K562 (cell line): ENCODE data around the gene SIRT5. TPM values are rescaled to one million over a fixed set of nuclear protein-coding genes. Genes with fewer than 3 reads are reported as not detected.
A peak's percentile ranks its signal among the peaks of the same experiment; 100 is the strongest.

ENCODE experiments used
- ARID1B ChIP-seq: fragments of 450-650 bp; IDR thresholded peaks from 2 replicates; pipeline ENCODE4 v1.6.1; 2016; ENCODE audit warnings: antibody characterized with exemption, mild to moderate bottlenecking, inconsistent platforms
- BHLHE40 ChIP-seq: IDR thresholded peaks from 2 replicates; pipeline ENCODE4 v1.6.1; 2011; ENCODE audit warnings: low read length, improper control_type of control experiment
- CXXC5 ChIP-seq: fragments of 250-450 bp; sonication (Bioruptor Pico); IDR thresholded peaks from 2 replicates; pipeline ENCODE4 v1.8.0; 2022; ENCODE audit warnings: inconsistent platforms, mild to moderate bottlenecking, moderate library complexity
- GATAD2B ChIP-seq: fragments of 450-650 bp; IDR thresholded peaks from 2 replicates; pipeline ENCODE4 v1.6.1; 2017; ENCODE audit warnings: mild to moderate bottlenecking, borderline replicate concordance
- KLF16 ChIP-seq: IDR thresholded peaks from 2 replicates; pipeline ENCODE4 v1.6.1; 2016; ENCODE audit warnings: antibody characterized with exemption
- PHB ChIP-seq: fragments of 250-450 bp; sonication (Bioruptor Pico); IDR thresholded peaks from 2 replicates; pipeline ENCODE4 v1.5.0; 2021
- TAL1 ChIP-seq: fragments of 450-650 bp; IDR thresholded peaks from 2 replicates; pipeline ENCODE4 v1.6.1; 2016; ENCODE audit warnings: mild to moderate bottlenecking
- TARDBP ChIP-seq: fragments of 450-650 bp; IDR thresholded peaks from 2 replicates; pipeline ENCODE4 v1.6.1; 2016
- TCF3 ChIP-seq: sonication (generic); formaldehyde crosslinking; IDR thresholded peaks from 2 replicates; pipeline ENCODE4 v1.4.0; 2020; ENCODE audit warnings: mild to moderate bottlenecking, missing genetic modification reagents
- ZEB2 ChIP-seq: fragments of 450-650 bp; IDR thresholded peaks from 2 replicates; pipeline ENCODE4 v1.6.1; 2016
- ZNF217 ChIP-seq: sonication (generic); formaldehyde crosslinking; IDR thresholded peaks from 2 replicates; pipeline ENCODE4 v1.8.0; 2022; ENCODE audit warnings: mild to moderate bottlenecking, missing genetic modification reagents
- polyA plus RNA-seq, 8 experiments: library from polyadenylated mRNA; depleted of rRNA in 4 of 8; stranded (reverse) in 5 of 8; unstranded in 3 of 8; fragments of >200 nt; fragmentation: Nextera tagmentation in 2 of 8; fragmentation: Illumina TruSeq in 1 of 8; extraction: Ambion mirVana in 2 of 8; extraction: Trizol in 1 of 8; gene quantifications; 2 replicates each; pipeline versions ENCODE4 v1.2.1 to v1.2.3, GENCODE V29; 2011 to 2014; ENCODE audit warnings: inconsistent platforms in 1 of 8, missing spikeins in 1 of 8
- total RNA-seq, 7 experiments: library from RNA; depleted of rRNA in 6 of 7; stranded (reverse); fragments of >200 nt in 6 of 7; fragmentation: Illumina TruSeq in 2 of 7; extraction: Trizol in 2 of 7; gene quantifications; 2 replicates each; pipeline versions ENCODE4 v1.2.1 to v1.2.3, GENCODE V29; 2011 to 2021; ENCODE audit warnings: low replicate concordance in 1 of 7
- TF ChIP-seq, protein P1 (sequence below): fragments of 250-450 bp; sonication (Bioruptor Pico); IDR thresholded peaks from 2 replicates; pipeline ENCODE4 v1.8.0; 2022; ENCODE audit warnings: moderate library complexity, mild to moderate bottlenecking, inconsistent platforms
- TF ChIP-seq, protein P2 (sequence below), 3 experiments: IDR thresholded peaks in 2 of 3; conservative IDR thresholded peaks in 1 of 3; 2 replicates each; pipeline ENCODE4 v1.5.1; 2011 to 2012; ENCODE audit warnings: low read length in 3 of 3, mild to moderate bottlenecking in 3 of 3, control low read depth in 2 of 3, improper control_type of control experiment in 1 of 3, inconsistent platforms in 1 of 3, low read depth in 1 of 3, mixed read lengths in 1 of 3, moderate library complexity in 1 of 3; ENCODE audit not compliant: insufficient read depth in 2 of 3
- TF ChIP-seq, protein P3 (sequence below): conservative IDR thresholded peaks from 2 replicates; pipeline ENCODE4 v1.6.1; 2011; ENCODE audit warnings: low read depth, mild to moderate bottlenecking, low read length; ENCODE audit not compliant: control insufficient read depth
- TF ChIP-seq, protein P4 (sequence below): fragments of 450-650 bp; formaldehyde crosslinking; IDR thresholded peaks from 2 replicates; pipeline ENCODE4 v1.4.0; 2020; ENCODE audit warnings: mild to moderate bottlenecking, moderate library complexity
- TF ChIP-seq, protein P5 (sequence below): fragments of 450-650 bp; conservative IDR thresholded peaks from 2 replicates; pipeline ENCODE4 v1.6.1; 2016; ENCODE audit warnings: missing genetic modification characterization, low read depth, mild to moderate bottlenecking, missing compliant biosample characterization, moderate library complexity
- TF ChIP-seq, protein P6 (sequence below), 2 experiments: IDR thresholded peaks in 1 of 2; conservative IDR thresholded peaks in 1 of 2; 2 replicates each; pipeline ENCODE4 v1.6.1; 2016; ENCODE audit warnings: low read depth in 2 of 2, mild to moderate bottlenecking in 1 of 2, missing compliant biosample characterization in 1 of 2, missing genetic modification characterization in 1 of 2, moderate library complexity in 1 of 2
- TF ChIP-seq, protein P7 (sequence below), 2 experiments: fragments of 450-650 bp; conservative IDR thresholded peaks; 2 replicates each; pipeline ENCODE4 v1.6.1; 2017; ENCODE audit warnings: mild to moderate bottlenecking in 2 of 2, moderate library complexity in 2 of 2

SIRT5 gene
- total and polyA plus RNA-seq, 9 of the 15 experiments (the other 6 are each of a cell fraction or from before 2014, with no cell fraction given), result 2.1 to 15.7 (median 11.4) TPM

DNA sequence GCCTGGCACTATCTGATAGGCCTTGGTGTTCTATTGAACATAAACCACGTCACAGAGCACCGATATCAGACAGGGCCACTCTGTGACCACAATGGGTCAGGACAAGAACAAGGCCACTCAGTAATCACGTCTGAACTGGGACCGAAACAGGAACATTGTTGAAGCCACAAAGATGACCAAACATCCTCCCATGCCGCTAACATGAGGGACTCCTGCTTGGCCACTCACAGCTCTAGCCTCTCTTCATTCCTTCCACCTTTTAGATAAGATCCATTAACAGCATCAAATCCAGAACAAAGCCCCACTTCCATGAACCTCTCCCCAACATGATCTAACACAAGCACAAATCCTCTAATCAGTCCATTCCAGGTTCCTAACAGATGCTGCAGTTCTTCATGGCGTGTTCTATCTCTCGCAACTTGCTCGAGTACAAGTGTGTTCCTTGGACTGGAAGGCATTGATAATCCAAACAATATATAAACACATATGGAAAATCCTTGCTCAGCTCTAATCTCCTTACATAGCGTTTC, 7.4 kb downstream of the SIRT5 start (continued):
- TF ChIP-seq, protein P1, sequence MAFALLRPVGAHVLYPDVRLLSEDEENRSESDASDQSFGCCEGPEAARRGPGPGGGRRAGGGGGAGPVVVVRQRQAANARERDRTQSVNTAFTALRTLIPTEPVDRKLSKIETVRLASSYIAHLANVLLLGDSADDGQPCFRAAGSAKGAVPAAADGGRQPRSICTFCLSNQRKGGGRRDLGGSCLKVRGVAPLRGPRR, result no peak
- no peak for TF ChIP-seq ZNF217 (CRISPR knock-in tag)
- TF ChIP-seq KLF16, result peak; percentile 71
- TF ChIP-seq, protein P2, sequence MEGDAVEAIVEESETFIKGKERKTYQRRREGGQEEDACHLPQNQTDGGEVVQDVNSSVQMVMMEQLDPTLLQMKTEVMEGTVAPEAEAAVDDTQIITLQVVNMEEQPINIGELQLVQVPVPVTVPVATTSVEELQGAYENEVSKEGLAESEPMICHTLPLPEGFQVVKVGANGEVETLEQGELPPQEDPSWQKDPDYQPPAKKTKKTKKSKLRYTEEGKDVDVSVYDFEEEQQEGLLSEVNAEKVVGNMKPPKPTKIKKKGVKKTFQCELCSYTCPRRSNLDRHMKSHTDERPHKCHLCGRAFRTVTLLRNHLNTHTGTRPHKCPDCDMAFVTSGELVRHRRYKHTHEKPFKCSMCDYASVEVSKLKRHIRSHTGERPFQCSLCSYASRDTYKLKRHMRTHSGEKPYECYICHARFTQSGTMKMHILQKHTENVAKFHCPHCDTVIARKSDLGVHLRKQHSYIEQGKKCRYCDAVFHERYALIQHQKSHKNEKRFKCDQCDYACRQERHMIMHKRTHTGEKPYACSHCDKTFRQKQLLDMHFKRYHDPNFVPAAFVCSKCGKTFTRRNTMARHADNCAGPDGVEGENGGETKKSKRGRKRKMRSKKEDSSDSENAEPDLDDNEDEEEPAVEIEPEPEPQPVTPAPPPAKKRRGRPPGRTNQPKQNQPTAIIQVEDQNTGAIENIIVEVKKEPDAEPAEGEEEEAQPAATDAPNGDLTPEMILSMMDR (IDR thresholded peaks at IDR 0.05 in 2 of 3, conservative IDR thresholded peaks at IDR 0.05 in 1 of 3; ENCODE audit: insufficient read depth in 2 of 3, low read depth in 1 of 3, low read length in 3 of 3), result no peak
- peak; percentile 81 for TF ChIP-seq TCF3 (CRISPR knock-in tag)
- TF ChIP-seq, protein P3, sequence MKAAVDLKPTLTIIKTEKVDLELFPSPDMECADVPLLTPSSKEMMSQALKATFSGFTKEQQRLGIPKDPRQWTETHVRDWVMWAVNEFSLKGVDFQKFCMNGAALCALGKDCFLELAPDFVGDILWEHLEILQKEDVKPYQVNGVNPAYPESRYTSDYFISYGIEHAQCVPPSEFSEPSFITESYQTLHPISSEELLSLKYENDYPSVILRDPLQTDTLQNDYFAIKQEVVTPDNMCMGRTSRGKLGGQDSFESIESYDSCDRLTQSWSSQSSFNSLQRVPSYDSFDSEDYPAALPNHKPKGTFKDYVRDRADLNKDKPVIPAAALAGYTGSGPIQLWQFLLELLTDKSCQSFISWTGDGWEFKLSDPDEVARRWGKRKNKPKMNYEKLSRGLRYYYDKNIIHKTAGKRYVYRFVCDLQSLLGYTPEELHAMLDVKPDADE, result no peak
- TF ChIP-seq, protein P4, sequence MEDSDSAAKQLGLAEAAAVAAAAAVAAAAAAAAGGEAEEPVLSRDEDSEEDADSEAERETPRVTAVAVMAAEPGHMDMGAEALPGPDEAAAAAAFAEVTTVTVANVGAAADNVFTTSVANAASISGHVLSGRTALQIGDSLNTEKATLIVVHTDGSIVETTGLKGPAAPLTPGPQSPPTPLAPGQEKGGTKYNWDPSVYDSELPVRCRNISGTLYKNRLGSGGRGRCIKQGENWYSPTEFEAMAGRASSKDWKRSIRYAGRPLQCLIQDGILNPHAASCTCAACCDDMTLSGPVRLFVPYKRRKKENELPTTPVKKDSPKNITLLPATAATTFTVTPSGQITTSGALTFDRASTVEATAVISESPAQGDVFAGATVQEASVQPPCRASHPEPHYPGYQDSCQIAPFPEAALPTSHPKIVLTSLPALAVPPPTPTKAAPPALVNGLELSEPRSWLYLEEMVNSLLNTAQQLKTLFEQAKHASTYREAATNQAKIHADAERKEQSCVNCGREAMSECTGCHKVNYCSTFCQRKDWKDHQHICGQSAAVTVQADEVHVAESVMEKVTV (CRISPR knock-in tag), result no peak
- TF ChIP-seq PHB (CRISPR knock-in tag), result no peak
- 0 out of 2 replicates have a peak, but pooled peaks have one; percentile 15 for TF ChIP-seq TARDBP
- TF ChIP-seq, protein P5, sequence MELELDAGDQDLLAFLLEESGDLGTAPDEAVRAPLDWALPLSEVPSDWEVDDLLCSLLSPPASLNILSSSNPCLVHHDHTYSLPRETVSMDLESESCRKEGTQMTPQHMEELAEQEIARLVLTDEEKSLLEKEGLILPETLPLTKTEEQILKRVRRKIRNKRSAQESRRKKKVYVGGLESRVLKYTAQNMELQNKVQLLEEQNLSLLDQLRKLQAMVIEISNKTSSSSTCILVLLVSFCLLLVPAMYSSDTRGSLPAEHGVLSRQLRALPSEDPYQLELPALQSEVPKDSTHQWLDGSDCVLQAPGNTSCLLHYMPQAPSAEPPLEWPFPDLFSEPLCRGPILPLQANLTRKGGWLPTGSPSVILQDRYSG (tag), result no peak
- TF ChIP-seq, protein P6, sequence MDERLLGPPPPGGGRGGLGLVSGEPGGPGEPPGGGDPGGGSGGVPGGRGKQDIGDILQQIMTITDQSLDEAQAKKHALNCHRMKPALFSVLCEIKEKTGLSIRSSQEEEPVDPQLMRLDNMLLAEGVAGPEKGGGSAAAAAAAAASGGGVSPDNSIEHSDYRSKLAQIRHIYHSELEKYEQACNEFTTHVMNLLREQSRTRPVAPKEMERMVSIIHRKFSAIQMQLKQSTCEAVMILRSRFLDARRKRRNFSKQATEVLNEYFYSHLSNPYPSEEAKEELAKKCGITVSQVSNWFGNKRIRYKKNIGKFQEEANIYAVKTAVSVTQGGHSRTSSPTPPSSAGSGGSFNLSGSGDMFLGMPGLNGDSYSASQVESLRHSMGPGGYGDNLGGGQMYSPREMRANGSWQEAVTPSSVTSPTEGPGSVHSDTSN (CRISPR knock-in tag; IDR thresholded peaks at IDR 0.05; ENCODE audit: low read depth), result no peak
- TF ChIP-seq, protein P6 (tag; conservative IDR thresholded peaks at IDR 0.05; ENCODE audit: low read depth), result no peak
- no peak for TF ChIP-seq GATAD2B
- TF ChIP-seq BHLHE40, result 0 out of 2 replicates have a peak, but pooled peaks have one; percentile 3
- peak; percentile 48; the same call in 1 of the 2 replicates for TF ChIP-seq CXXC5 (CRISPR knock-in tag)
- TF ChIP-seq, protein P7, sequence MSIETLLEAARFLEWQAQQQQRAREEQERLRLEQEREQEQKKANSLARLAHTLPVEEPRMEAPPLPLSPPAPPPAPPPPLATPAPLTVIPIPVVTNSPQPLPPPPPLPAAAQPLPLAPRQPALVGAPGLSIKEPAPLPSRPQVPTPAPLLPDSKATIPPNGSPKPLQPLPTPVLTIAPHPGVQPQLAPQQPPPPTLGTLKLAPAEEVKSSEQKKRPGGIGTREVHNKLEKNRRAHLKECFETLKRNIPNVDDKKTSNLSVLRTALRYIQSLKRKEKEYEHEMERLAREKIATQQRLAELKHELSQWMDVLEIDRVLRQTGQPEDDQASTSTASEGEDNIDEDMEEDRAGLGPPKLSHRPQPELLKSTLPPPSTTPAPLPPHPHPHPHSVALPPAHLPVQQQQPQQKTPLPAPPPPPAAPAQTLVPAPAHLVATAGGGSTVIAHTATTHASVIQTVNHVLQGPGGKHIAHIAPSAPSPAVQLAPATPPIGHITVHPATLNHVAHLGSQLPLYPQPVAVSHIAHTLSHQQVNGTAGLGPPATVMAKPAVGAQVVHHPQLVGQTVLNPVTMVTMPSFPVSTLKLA (conservative IDR thresholded peaks at IDR 0.05), result no peak
- peak; percentile 88 for TF ChIP-seq TAL1
- TF ChIP-seq ARID1B, result peak; percentile 88
- no peak for TF ChIP-seq ZEB2
